ENCODE measurements around the gene PLD6. TPM values are rescaled to one million over a fixed set of nuclear protein-coding genes. Genes with fewer than 3 reads are reported as not detected.
A peak's percentile ranks its signal among the peaks of the same experiment; 100 is the strongest.

PLD6 gene
- total RNA-seq, 1 experiment from 2014 or later = 4.2 TPM

DNA sequence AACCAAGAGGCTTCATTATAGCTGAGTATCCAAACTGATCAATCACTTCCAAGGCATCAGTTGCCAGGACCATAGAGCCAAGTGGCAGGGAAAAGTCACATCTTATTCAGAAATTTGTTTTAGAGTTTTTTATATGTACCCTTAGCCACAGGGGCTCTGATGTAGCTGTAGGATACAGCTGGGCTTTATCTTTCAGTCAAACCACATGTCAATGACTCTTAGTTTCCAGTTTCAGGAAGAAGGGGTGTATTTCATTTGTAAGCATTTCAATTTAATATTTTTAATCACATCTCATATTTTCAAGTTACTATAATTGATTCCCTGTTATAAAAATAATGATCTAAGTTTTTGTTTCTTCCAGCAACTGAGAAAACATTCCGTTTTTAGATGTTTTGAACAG, 33.7 kb upstream of the PLD6 start:
- H3K4me1 ChIP-seq (ENCODE audit: control insufficient read depth, insufficient read depth, low read length) = peaks cover 3% of the 10 kb centered on the region; the same call in 1 of the 2 replicates
- in situ Hi-C loops (cut with HindIII; ENCODE audit: low pct_unique_long_range_greater_than_20kb, low sequenced_read_pairs) = no loop called here
- POLR2A ChIA-PET = interaction anchor here (0.7 kb wide), 1 partner anchor 75 kb away, joined by 3 read pairs; no protein-coding TSS in a partner anchor
- H3K4me3 ChIP-seq (ENCODE audit: low read depth in 2 of 2, low read length in 2 of 2) = no peak overlapping the region
- ATAC-seq (no peak), DNase-seq (ENCODE audit: low read depth, low spot score) (no peak)
- TF ChIP-seq SIN3A (IDR thresholded peaks at IDR 0.05; ENCODE audit: borderline replicate concordance, insufficient read depth, low read depth, low read length) (no peak), POLR2AphosphoS5 (IDR thresholded peaks at IDR 0.05; ENCODE audit: low read depth, low read length) (no peak), TCF7L2 (IDR thresholded peaks at IDR 0.05; ENCODE audit: low read depth, low read length) (no peak), REST (IDR thresholded peaks at IDR 0.05; ENCODE audit: insufficient read depth in 1 of 2, low read depth in 2 of 2, low read length in 1 of 2) (no peak), CTCF (IDR thresholded peaks at IDR 0.05) (no peak)
- no peaks in the 10 kb centered on the region for H3K9me3 ChIP-seq (ENCODE audit: control insufficient read depth, insufficient read depth, low read depth, low read length)
- BruUV-seq (replicated peaks) = no TSS peak
- H3K27me3 ChIP-seq (ENCODE audit: control insufficient read depth, insufficient read depth, low read length) = no peaks in the 10 kb centered on the region
- H3K36me3 ChIP-seq (ENCODE audit: control insufficient read depth, insufficient read depth, low read length) = no peaks in the 10 kb centered on the region
- intact Hi-C loops (cut with micrococcal nuclease; ENCODE audit: unreplicated experiment) = no loop called here
- H3K27ac ChIP-seq (ENCODE audit: low read length) = no peak overlapping the region
- CTCF ChIA-PET = no interaction called here

- intact Hi-C loops (cut with micrococcal nuclease; ENCODE audit: unreplicated experiment) = no loop called here
- Histone ChIP-seq H3K27ac (ENCODE audit: low read length) (peak within 1 kb of the TSS; percentile 98), H3K36me3 (ENCODE audit: control insufficient read depth, insufficient read depth, low read length) (peaks cover 2% of the 10 kb centered on the region; the same call in 1 of the 2 replicates), H3K27me3 (ENCODE audit: control insufficient read depth, insufficient read depth, low read length) (no peaks in the 10 kb centered on the region), H3K9me3 (ENCODE audit: control insufficient read depth, insufficient read depth, low read depth, low read length) (no peaks in the 10 kb centered on the region), H3K4me1 (ENCODE audit: control insufficient read depth, insufficient read depth, low read length) (peaks cover 3% of the 10 kb centered on the region; the same call in 1 of the 2 replicates), H3K4me3 (ENCODE audit: low read depth in 2 of 2, low read length in 2 of 2) (peak within 1 kb of the TSS; percentile 91 to 97)
- POLR2A ChIA-PET = no interaction called here
- no TSS peak for BruUV-seq (replicated peaks)
- ATAC-seq (peak; percentile 92), DNase-seq (ENCODE audit: low read depth, low spot score) (peak; percentile 70)
- TF ChIP-seq POLR2AphosphoS5 (IDR thresholded peaks at IDR 0.05; ENCODE audit: low read depth, low read length) (peak; percentile 77), REST (IDR thresholded peaks at IDR 0.05; ENCODE audit: insufficient read depth in 1 of 2, low read depth in 2 of 2, low read length in 1 of 2) (no peak; a peak in 1 of 4 replicates), TCF7L2 (IDR thresholded peaks at IDR 0.05; ENCODE audit: low read depth, low read length) (peak; percentile 66; the same call in 1 of the 2 replicates), SIN3A (IDR thresholded peaks at IDR 0.05; ENCODE audit: borderline replicate concordance, insufficient read depth, low read depth, low read length) (peak; percentile 68; the same call in 1 of the 2 replicates), CTCF (IDR thresholded peaks at IDR 0.05) (no peak)
- in situ Hi-C loops (cut with HindIII; ENCODE audit: low pct_unique_long_range_greater_than_20kb, low sequenced_read_pairs) = no loop called here
- CTCF ChIA-PET = no interaction called here
Observed at GRCh38 chr17:17237026-17237799, 31.1 kb upstream of the PLD6 start, which contains the start of gene FLCN. Gene FLCN (minus strand): TSS chr17:17237168. CDS start chr17:17228137, 9,031 bp downstream.
